ENCODE measurements around the gene IFI44L. TPM values are rescaled to one million over a fixed set of nuclear protein-coding genes. Genes with fewer than 3 reads are reported as not detected.

Gene IFI44L
- total RNA-seq, 1 donor from 2014 or later, result 1.7 TPM

DNA sequence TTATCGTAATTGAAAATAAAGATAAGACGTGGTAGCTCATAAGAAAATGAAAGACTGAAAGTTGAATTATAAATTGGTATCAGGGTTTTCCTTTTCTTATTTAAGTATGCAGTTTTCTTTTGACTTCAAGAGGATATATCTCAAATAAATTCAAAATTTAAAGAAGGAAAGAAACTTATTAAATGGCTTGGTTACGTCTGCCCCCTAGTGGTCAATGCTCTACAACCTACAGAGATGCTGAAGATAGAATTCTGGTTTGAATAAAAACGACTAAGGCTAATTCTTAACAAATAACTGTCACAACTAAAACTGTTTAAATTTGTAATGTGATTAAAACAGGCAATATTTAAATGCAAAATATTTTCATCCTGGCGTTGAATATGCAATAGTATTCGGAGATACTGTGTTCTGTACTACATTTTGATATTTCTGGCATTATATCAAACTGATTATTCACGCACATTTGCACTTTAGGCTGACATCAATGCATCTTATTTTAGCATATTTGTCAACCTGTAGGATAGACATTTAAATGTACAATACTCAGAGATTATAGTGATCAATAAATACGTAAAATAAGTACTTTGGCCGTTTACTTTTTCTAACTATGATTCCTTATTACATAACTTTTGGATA is 56.2 kb downstream of the IFI44L start:
- H3K4me3 ChIP-seq, result no peak overlapping the region
- no peaks in the 10 kb centered on the region for H3K4me1 ChIP-seq
- no peaks in the 10 kb centered on the region for H3K9me3 ChIP-seq
- H3K27ac ChIP-seq, result no peak overlapping the region
- TF ChIP-seq, protein P1, sequence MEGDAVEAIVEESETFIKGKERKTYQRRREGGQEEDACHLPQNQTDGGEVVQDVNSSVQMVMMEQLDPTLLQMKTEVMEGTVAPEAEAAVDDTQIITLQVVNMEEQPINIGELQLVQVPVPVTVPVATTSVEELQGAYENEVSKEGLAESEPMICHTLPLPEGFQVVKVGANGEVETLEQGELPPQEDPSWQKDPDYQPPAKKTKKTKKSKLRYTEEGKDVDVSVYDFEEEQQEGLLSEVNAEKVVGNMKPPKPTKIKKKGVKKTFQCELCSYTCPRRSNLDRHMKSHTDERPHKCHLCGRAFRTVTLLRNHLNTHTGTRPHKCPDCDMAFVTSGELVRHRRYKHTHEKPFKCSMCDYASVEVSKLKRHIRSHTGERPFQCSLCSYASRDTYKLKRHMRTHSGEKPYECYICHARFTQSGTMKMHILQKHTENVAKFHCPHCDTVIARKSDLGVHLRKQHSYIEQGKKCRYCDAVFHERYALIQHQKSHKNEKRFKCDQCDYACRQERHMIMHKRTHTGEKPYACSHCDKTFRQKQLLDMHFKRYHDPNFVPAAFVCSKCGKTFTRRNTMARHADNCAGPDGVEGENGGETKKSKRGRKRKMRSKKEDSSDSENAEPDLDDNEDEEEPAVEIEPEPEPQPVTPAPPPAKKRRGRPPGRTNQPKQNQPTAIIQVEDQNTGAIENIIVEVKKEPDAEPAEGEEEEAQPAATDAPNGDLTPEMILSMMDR (IDR thresholded peaks at IDR 0.05), result peak; percentile 40 to 77 (median 68)
- TF ChIP-seq POLR2AphosphoS5 (IDR thresholded peaks at IDR 0.05; ENCODE audit: insufficient read depth in 1 of 2, low read depth in 1 of 2) (no peak), POLR2A (IDR thresholded peaks at IDR 0.05) (no peak)
- intact Hi-C loops (cut with DNase I), result loop anchor here (2.0 to 10.0 kb wide), 2 partner anchors 60 to 532 kb away; no protein-coding TSS in a partner anchor
- no peak for DNase-seq (ENCODE audit: extremely low spot score in 2 of 2)
- no peaks in the 10 kb centered on the region for H3K27me3 ChIP-seq
- H3K36me3 ChIP-seq, result no peaks in the 10 kb centered on the region

DNA sequence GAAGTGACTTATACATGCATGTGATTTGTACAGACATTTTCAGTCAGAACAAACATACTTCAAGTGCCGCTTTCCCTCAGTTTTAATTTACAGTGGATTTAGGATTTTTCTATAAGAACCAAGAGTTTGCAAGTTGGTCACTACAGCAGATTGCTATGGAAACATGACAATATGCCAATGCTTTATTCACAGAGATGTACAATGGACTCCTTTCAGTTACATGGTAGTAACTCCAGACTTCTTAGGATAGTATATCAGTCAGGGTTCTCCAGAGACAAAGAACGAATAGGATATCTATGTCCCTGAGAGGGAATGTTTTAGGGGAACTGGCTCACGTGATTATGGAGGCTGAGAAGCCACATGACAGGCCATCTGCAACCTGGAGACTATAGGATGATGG is 56.7 kb downstream of the IFI44L start:
- no peaks in the 10 kb centered on the region for H3K27me3 ChIP-seq
- TF ChIP-seq, protein P1 (IDR thresholded peaks at IDR 0.05), result no peak
- H3K36me3 ChIP-seq, result no peaks in the 10 kb centered on the region
- no peak overlapping the region for H3K4me3 ChIP-seq
- H3K4me1 ChIP-seq, result no peaks in the 10 kb centered on the region
- no peak for DNase-seq (ENCODE audit: extremely low spot score in 2 of 2)
- no peak overlapping the region for H3K27ac ChIP-seq
- intact Hi-C loops (cut with DNase I), result loop anchor here (2.0 to 10.0 kb wide), 2 partner anchors 60 to 532 kb away; no protein-coding TSS in a partner anchor
- no peaks in the 10 kb centered on the region for H3K9me3 ChIP-seq

DNA sequence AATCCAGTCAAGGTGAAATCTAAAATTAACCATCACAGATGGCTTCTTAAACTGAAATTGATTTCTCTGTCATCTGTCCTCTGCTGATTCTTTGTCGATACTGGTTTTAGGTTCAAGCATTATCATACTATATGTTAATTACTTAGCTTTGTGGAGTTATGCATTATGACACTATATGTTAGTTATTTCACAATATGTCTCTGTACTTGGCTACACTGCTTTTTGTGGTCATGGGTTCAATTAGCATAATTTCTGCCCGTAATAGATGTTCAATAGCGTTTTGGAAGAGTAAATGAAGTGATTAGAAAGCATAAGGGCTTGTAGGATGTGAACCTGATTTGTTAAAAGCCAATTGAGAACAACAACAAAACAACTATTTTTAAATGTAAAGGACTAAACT is 57.5 kb downstream of the IFI44L start:
- no peak overlapping the region for H3K27ac ChIP-seq
- H3K27me3 ChIP-seq, result no peaks in the 10 kb centered on the region
- intact Hi-C loops (cut with DNase I), result loop anchor here (2.0 to 10.0 kb wide), 2 partner anchors 61 to 533 kb away; no protein-coding TSS in a partner anchor
- no peaks in the 10 kb centered on the region for H3K36me3 ChIP-seq
- no peaks in the 10 kb centered on the region for H3K9me3 ChIP-seq
- no peak overlapping the region for H3K4me3 ChIP-seq
- DNase-seq (ENCODE audit: extremely low spot score in 2 of 2), result no peak
- TF ChIP-seq POLR2A (IDR thresholded peaks at IDR 0.05) (no peak), POLR2AphosphoS5 (IDR thresholded peaks at IDR 0.05; ENCODE audit: insufficient read depth in 1 of 2, low read depth in 1 of 2) (no peak)
- TF ChIP-seq, protein P1 (IDR thresholded peaks at IDR 0.05), result no peak
- no peaks in the 10 kb centered on the region for H3K4me1 ChIP-seq

DNA sequence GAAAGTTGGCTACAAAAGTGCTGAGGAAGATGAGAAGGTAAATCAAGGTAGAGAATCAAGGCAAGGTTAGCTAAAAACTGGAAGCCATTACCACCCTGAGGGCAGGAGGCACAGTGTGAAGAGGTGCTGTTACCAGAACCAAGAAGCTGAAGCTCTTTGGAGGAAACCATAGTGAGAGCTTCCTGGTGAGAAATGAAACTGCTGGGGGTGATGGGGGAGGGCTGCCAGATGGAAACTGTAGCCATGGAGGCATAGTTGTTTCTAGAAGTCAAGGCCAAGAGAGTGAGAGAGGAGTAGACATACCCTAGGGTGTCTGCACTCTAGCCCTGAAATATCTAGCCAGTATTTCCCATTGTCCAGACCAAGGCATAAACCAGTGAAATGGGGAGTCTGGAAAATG is 58.1 kb downstream of the IFI44L start:
- no peak for DNase-seq (ENCODE audit: extremely low spot score in 2 of 2)
- Histone ChIP-seq H3K27me3 (no peaks in the 10 kb centered on the region), H3K9me3 (no peaks in the 10 kb centered on the region), H3K4me3 (no peak overlapping the region), H3K36me3 (no peaks in the 10 kb centered on the region), H3K27ac (no peak overlapping the region), H3K4me1 (no peaks in the 10 kb centered on the region)
- intact Hi-C loops (cut with DNase I), result loop anchor here (10.0 kb wide), 1 partner anchor 534 kb away; no protein-coding TSS in a partner anchor
- no peak for TF ChIP-seq POLR2AphosphoS5 (IDR thresholded peaks at IDR 0.05; ENCODE audit: insufficient read depth in 1 of 2, low read depth in 1 of 2)

DNA sequence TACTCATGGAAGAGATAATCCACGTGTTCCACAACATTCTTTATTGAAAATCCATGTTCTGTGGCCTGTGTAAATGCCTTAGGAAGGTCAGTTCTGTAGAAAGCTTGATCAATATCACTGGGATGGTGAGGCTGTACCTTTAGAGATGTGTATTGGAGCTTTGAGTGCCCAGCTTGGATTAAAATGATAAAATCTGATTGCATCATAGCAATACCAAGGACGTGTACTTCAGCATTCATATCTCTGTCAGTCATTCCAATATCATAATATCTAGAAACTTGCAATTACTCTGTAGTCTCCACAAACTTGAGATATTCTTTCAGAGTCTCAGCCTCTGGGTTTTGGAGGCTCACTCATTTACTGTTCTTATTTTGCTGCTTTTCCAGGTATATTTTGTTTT is 61.0 kb downstream of the IFI44L start:
- Histone ChIP-seq H3K27ac (no peak overlapping the region), H3K4me3 (no peak overlapping the region), H3K36me3 (no peaks in the 10 kb centered on the region), H3K27me3 (no peaks in the 10 kb centered on the region), H3K4me1 (no peaks in the 10 kb centered on the region), H3K9me3 (no peaks in the 10 kb centered on the region)
- no peak for DNase-seq (ENCODE audit: extremely low spot score in 2 of 2)
- TF ChIP-seq POLR2A (IDR thresholded peaks at IDR 0.05), result no peak
- TF ChIP-seq, protein P1 (IDR thresholded peaks at IDR 0.05), result no peak
- no peak for TF ChIP-seq POLR2AphosphoS5 (IDR thresholded peaks at IDR 0.05; ENCODE audit: insufficient read depth in 1 of 2, low read depth in 1 of 2)
- intact Hi-C loops (cut with DNase I), result no loop called here

All from vagina (tissue), 2 donors.